ENCODE measurements around the gene USF3. TPM values are rescaled to one million over a fixed set of nuclear protein-coding genes. Genes with fewer than 3 reads are reported as not detected.

USF3 gene
- total and polyA plus RNA-seq, 9 of the 15 experiments (the other 6 are each of a cell fraction or from before 2014, with no cell fraction given) = 1.4 to 6.9 (median 3.1) TPM

DNA sequence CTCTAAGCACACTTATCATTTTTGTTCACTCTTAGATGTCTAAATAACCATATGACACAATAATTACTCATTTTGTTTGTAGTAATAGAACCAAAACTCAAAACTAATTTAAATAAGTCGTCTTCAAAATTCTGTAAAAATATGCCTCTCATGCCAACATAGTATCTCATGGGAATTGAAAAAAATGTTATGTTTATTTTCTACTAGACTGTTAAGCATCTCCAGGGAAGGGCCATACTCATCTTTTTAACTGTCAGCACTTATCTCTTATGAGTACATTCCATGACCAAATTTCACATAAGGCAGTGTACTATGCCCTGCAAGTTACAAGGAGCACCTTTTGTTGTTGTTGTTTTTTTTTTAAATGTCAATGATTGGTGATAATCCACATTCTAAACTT, 18.3 kb upstream of the USF3 start:
- Histone ChIP-seq H4K20me1 (replicated peaks; ENCODE audit: control insufficient read depth, insufficient read depth, low read length) (no peaks in the 10 kb centered on the region), H3K4me2 (ENCODE audit: insufficient read depth, low read length) (no peak overlapping the region), H3K9me3 (replicated peaks; ENCODE audit: control insufficient read depth, insufficient read depth, low read depth, low read length) (no peaks in the 10 kb centered on the region), H3K4me1 (replicated peaks in 1 of 2; ENCODE audit: control insufficient read depth in 2 of 2, insufficient read depth in 2 of 2, low read length in 2 of 2) (no peaks in the 10 kb centered on the region; a peak in 1 of 5 replicates), H2AFZ (ENCODE audit: low read depth, low read length) (no peak overlapping the region), H3K9ac (ENCODE audit: insufficient read depth in 1 of 2, low read depth in 2 of 2, low read length in 2 of 2) (no peak overlapping the region), H3K4me3 (no peak overlapping the region), H3K27me3 (ENCODE audit: control insufficient read depth in 2 of 2, insufficient read depth in 2 of 2, low read length in 2 of 2) (no peaks in the 10 kb centered on the region), H3K36me3 (ENCODE audit: control insufficient read depth, insufficient read depth, low read length) (peaks cover 23% of the 10 kb centered on the region; the same call in 1 of the 3 replicates), H3K9me1 (ENCODE audit: control insufficient read depth, insufficient read depth, low read length) (no peaks in the 10 kb centered on the region), H3K79me2 (ENCODE audit: control insufficient read depth, insufficient read depth, low read length) (no peaks in the 10 kb centered on the region), H3K27ac (ENCODE audit: extremely low read depth, low read depth, low read length) (no peak overlapping the region)
- ChIA-PET POLR2A (no interaction called here), CTCF (ENCODE audit: low intra/inter-chr PET ratio) (no interaction called here)
- intact Hi-C loops (cut with micrococcal nuclease) = no loop called here
- in situ Hi-C loops (cut with MboI) = no loop called here
- BruUV-seq (replicated peaks) = no TSS peak
- no peak for ATAC-seq
- FAIRE-seq = no peak
- 33% methylated on average over 1 of the region's 1 CpG for WGBS (ENCODE audit: insufficient coverage, low coverage, missing lambda C conversion rate)
- DNase-seq (ENCODE audit: extremely low read depth in 1 of 4, low spot score in 3 of 4) = no peak
- TF ChIP-seq CHD4 (IDR thresholded peaks at IDR 0.05; ENCODE audit: insufficient read depth, insufficient replicate concordance, low read depth, low read length, poor library complexity, severe bottlenecking) = no peak
- no peak for TF ChIP-seq ZNF232 (CRISPR knock-in tag; IDR thresholded peaks at IDR 0.05)
- TF ChIP-seq, protein P1, sequence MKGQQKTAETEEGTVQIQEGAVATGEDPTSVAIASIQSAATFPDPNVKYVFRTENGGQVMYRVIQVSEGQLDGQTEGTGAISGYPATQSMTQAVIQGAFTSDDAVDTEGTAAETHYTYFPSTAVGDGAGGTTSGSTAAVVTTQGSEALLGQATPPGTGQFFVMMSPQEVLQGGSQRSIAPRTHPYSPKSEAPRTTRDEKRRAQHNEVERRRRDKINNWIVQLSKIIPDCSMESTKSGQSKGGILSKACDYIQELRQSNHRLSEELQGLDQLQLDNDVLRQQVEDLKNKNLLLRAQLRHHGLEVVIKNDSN (CRISPR knock-in tag; IDR thresholded peaks at IDR 0.05) = no peak
- no peak for TF ChIP-seq NCOA6 (IDR thresholded peaks at IDR 0.05)
- no peak for TF ChIP-seq CHD2 (IDR thresholded peaks at IDR 0.05; ENCODE audit: low read depth, low read length)
- TF ChIP-seq CCAR2 (IDR thresholded peaks at IDR 0.05; ENCODE audit: low read depth, low read length) = no peak
- no peak for TF ChIP-seq SNIP1 (IDR thresholded peaks at IDR 0.05; ENCODE audit: low read depth)
- no peak for TF ChIP-seq DNMT1 (IDR thresholded peaks at IDR 0.05)
- TF ChIP-seq, protein P2, sequence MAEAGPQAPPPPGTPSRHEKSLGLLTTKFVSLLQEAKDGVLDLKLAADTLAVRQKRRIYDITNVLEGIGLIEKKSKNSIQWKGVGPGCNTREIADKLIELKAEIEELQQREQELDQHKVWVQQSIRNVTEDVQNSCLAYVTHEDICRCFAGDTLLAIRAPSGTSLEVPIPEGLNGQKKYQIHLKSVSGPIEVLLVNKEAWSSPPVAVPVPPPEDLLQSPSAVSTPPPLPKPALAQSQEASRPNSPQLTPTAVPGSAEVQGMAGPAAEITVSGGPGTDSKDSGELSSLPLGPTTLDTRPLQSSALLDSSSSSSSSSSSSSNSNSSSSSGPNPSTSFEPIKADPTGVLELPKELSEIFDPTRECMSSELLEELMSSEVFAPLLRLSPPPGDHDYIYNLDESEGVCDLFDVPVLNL (CRISPR knock-in tag; IDR thresholded peaks at IDR 0.05; ENCODE audit: low read depth) = no peak
- no peak for TF ChIP-seq ZNF175 (CRISPR knock-in tag; IDR thresholded peaks at IDR 0.05; ENCODE audit: low read depth)
- no peak for TF ChIP-seq ZNF766 (CRISPR knock-in tag; conservative IDR thresholded peaks at IDR 0.05)
- TF ChIP-seq, protein P3, sequence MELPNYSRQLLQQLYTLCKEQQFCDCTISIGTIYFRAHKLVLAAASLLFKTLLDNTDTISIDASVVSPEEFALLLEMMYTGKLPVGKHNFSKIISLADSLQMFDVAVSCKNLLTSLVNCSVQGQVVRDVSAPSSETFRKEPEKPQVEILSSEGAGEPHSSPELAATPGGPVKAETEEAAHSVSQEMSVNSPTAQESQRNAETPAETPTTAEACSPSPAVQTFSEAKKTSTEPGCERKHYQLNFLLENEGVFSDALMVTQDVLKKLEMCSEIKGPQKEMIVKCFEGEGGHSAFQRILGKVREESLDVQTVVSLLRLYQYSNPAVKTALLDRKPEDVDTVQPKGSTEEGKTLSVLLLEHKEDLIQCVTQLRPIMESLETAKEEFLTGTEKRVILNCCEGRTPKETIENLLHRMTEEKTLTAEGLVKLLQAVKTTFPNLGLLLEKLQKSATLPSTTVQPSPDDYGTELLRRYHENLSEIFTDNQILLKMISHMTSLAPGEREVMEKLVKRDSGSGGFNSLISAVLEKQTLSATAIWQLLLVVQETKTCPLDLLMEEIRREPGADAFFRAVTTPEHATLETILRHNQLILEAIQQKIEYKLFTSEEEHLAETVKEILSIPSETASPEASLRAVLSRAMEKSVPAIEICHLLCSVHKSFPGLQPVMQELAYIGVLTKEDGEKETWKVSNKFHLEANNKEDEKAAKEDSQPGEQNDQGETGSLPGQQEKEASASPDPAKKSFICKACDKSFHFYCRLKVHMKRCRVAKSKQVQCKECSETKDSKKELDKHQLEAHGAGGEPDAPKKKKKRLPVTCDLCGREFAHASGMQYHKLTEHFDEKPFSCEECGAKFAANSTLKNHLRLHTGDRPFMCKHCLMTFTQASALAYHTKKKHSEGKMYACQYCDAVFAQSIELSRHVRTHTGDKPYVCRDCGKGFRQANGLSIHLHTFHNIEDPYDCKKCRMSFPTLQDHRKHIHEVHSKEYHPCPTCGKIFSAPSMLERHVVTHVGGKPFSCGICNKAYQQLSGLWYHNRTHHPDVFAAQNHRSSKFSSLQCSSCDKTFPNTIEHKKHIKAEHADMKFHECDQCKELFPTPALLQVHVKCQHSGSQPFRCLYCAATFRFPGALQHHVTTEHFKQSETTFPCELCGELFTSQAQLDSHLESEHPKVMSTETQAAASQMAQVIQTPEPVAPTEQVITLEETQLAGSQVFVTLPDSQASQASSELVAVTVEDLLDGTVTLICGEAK (IDR thresholded peaks at IDR 0.05) = no peak
- TF ChIP-seq, protein P3 (CRISPR knock-in tag; IDR thresholded peaks at IDR 0.05) = no peak
- TF ChIP-seq GABPB1 (CRISPR knock-in tag; IDR thresholded peaks at IDR 0.05) = no peak
